GM12878 (cell line): ENCODE data around the gene LRRC3. TPM values are rescaled to one million over a fixed set of nuclear protein-coding genes. Genes with fewer than 3 reads are reported as not detected.

Experiments used
- ATAC-seq: fragments of 200-7000 bp; cut with Tn5 transposase; 3 replicates; pipeline ENCODE4 v1.9.1; 2020; ENCODE audit warnings: mild to moderate bottlenecking, moderate library complexity
- BruUV-seq: library from RNA; stranded (reverse); fragments of 400-500 nt; replicated peaks from 2 replicates; lab custom pipeline; 2021; lab: Mats Ljungman, UMichigan
- CTCF ChIA-PET: fragments of 300-600 bp; sonication (Branson Sonifier 250); formaldehyde crosslinking; extraction: SDS; loops from one replicate; lab custom pipeline; 2021; ENCODE audit warnings: inconsistent platforms; lab: Yijun Ruan, JAX
- POLR2A ChIA-PET: fragments of 350-600 bp; formaldehyde crosslinking; extraction: SDS; loops from one replicate; lab custom pipeline; 2021; ENCODE audit warnings: inconsistent platforms; lab: Charles Lee
- RAD21 ChIA-PET: fragments of 300-600 bp; sonication (Branson Sonifier 250); formaldehyde crosslinking; loops from one replicate; lab custom pipeline; 2023; ENCODE audit warnings: antibody characterized with exemption; ENCODE audit not compliant: unreplicated experiment; lab: Charles Lee
- SMC1A ChIA-PET: fragments of 300-600 bp; sonication (Branson Sonifier 250); formaldehyde crosslinking; loops from one replicate; lab custom pipeline; 2023; ENCODE audit not compliant: unreplicated experiment, uncharacterized antibody; lab: Charles Lee
- DNase-seq: peaks from one replicate; pipeline ENCODE4 v3.0.0-alpha.2; 2011; ENCODE audit warnings: low read depth, low spot score
- FAIRE-seq: peaks from 3 replicates; lab custom pipeline; 2011; peaks lifted over from hg19 to GRCh38; lab: Jason Lieb, UNC
- H2AFZ ChIP-seq: 2 replicates; pipeline ENCODE4 v1.6.0; 2011; ENCODE audit warnings: low read depth, low read length, control low read depth; ENCODE audit not compliant: control insufficient read depth
- H3K27ac ChIP-seq: 2 replicates; pipeline ENCODE4 v1.5.1; 2011; ENCODE audit warnings: control low read depth; ENCODE audit not compliant: control insufficient read depth, insufficient read depth
- H3K27me3 ChIP-seq, 2 experiments: replicated peaks in 1 of 2; 2 replicates each; pipeline versions ENCODE4 v1.6.0 to v1.6.1; 2011; ENCODE audit warnings: low read length in 1 of 2; ENCODE audit not compliant: control insufficient read depth in 2 of 2, insufficient read depth in 2 of 2
- H3K36me3 ChIP-seq, 2 experiments: 2 replicates each; pipeline ENCODE4 v1.5.1; 2011; ENCODE audit warnings: low read length in 1 of 2; ENCODE audit not compliant: control insufficient read depth in 2 of 2, insufficient read depth in 2 of 2
- H3K4me1 ChIP-seq: 2 replicates; pipeline ENCODE4 v1.6.1; 2011; ENCODE audit warnings: mild to moderate bottlenecking, low read length, moderate library complexity, mixed read lengths; ENCODE audit not compliant: control insufficient read depth, insufficient read depth
- H3K4me2 ChIP-seq: 2 replicates; pipeline ENCODE4 v1.6.0; 2011; ENCODE audit warnings: control low read depth; ENCODE audit not compliant: control insufficient read depth, insufficient read depth
- H3K4me3 ChIP-seq: fragments of 200-600 bp; sonication (generic); 2 replicates; pipeline ENCODE4 v1.5.1; 2016
- H3K79me2 ChIP-seq: 2 replicates; pipeline ENCODE4 v1.6.0; 2011; ENCODE audit warnings: low read length; ENCODE audit not compliant: control insufficient read depth, insufficient read depth
- H3K9ac ChIP-seq: 2 replicates; pipeline ENCODE4 v1.8.0; 2011; ENCODE audit warnings: low read length, control low read depth, mixed read lengths; ENCODE audit not compliant: control insufficient read depth, insufficient read depth
- H3K9me3 ChIP-seq: replicated peaks from 3 replicates; pipeline ENCODE4 v1.5.1; 2011; ENCODE audit warnings: mild to moderate bottlenecking, low read length; ENCODE audit not compliant: control insufficient read depth, insufficient read depth
- H4K20me1 ChIP-seq: 2 replicates; pipeline ENCODE4 v1.6.0; 2011; ENCODE audit not compliant: control insufficient read depth, insufficient read depth
- ATF2 ChIP-seq: IDR thresholded peaks from 2 replicates; pipeline ENCODE4 v1.6.1; 2012; ENCODE audit warnings: low read length, inconsistent platforms
- BCL11A ChIP-seq: IDR thresholded peaks from 2 replicates; pipeline ENCODE4 v1.6.1; 2011; ENCODE audit warnings: low read depth, low read length
- CBFB ChIP-seq: IDR thresholded peaks from 2 replicates; pipeline ENCODE4 v1.6.1; 2016; ENCODE audit warnings: antibody characterized with exemption, low read depth
- CREB1 ChIP-seq: IDR thresholded peaks from 2 replicates; pipeline ENCODE4 v1.6.1; 2012; ENCODE audit warnings: low read depth, mild to moderate bottlenecking, inconsistent platforms
- E2F4 ChIP-seq: IDR thresholded peaks from 2 replicates; pipeline ENCODE4 v1.6.1; 2012; ENCODE audit warnings: low read depth, low read length, improper control_type of control experiment
- HDAC6 ChIP-seq: fragments of 200-600 bp; sonication (generic); IDR thresholded peaks from one replicate; pipeline ENCODE4 v1.8.0; 2017; ENCODE audit warnings: antibody characterized with exemption; ENCODE audit not compliant: unreplicated experiment
- KAT2A ChIP-seq: conservative IDR thresholded peaks from 2 replicates; pipeline ENCODE4 v1.6.1; 2011; ENCODE audit warnings: low read depth, low read length; ENCODE audit not compliant: control insufficient read depth
- KLF5 ChIP-seq: fragments of 450-650 bp; IDR thresholded peaks from 2 replicates; pipeline ENCODE4 v1.6.1; 2014; ENCODE audit warnings: mild to moderate bottlenecking; ENCODE audit not compliant: partially characterized antibody
- MAX ChIP-seq: IDR thresholded peaks from 2 replicates; pipeline ENCODE4 v1.6.1; 2012; ENCODE audit warnings: low read depth, low read length, improper control_type of control experiment
- MTA3 ChIP-seq: IDR thresholded peaks from 2 replicates; pipeline ENCODE4 v1.6.1; 2012; ENCODE audit warnings: low read length, inconsistent platforms, borderline replicate concordance
- RUNX3 ChIP-seq: IDR thresholded peaks from 2 replicates; pipeline ENCODE4 v1.6.1; 2012; ENCODE audit warnings: low read length, inconsistent platforms
- SUZ12 ChIP-seq: fragments of 200-600 bp; sonication (generic); IDR thresholded peaks from one replicate; pipeline ENCODE4 v1.6.1; 2018; ENCODE audit warnings: antibody characterized with exemption, mild to moderate bottlenecking; ENCODE audit not compliant: unreplicated experiment
- ZBED1 ChIP-seq: IDR thresholded peaks from 2 replicates; pipeline ENCODE4 v1.6.1; 2016; ENCODE audit warnings: borderline replicate concordance
- ZNF384 ChIP-seq: IDR thresholded peaks from 2 replicates; pipeline ENCODE4 v1.6.1; 2012; ENCODE audit warnings: low read depth, mild to moderate bottlenecking, low read length, improper control_type of control experiment, borderline replicate concordance
- WGBS: methylation state at CpG from one replicate; pipeline ENCODE4 v1.1.6; 2016; ENCODE audit warnings: low lambda C conversion rate; ENCODE audit not compliant: insufficient replicate concordance, insufficient coverage; ENCODE audit errors: missing lambda C conversion rate; 5-methylcytosine and 5-hydroxymethylcytosine counted together
- in situ Hi-C: fragments of 300-500 bp; cut with MboI; formaldehyde crosslinking; loops from 9 replicates; pipeline ENCODE4 v1.14.3; 2018; ENCODE audit warnings: mixed read lengths
- intact Hi-C: fragments of 100-400 bp; cut with micrococcal nuclease; formaldehyde crosslinking; loops from one replicate; pipeline ENCODE4 v1.14.2; 2022; ENCODE audit not compliant: unreplicated experiment
- polyA plus RNA-seq, 11 experiments: library from polyadenylated mRNA; depleted of rRNA in 4 of 11; unstranded in 6 of 11; stranded (reverse) in 5 of 11; fragments of >200 nt; fragmentation: Nextera tagmentation in 4 of 11; fragmentation: Illumina TruSeq in 1 of 11; extraction: Ambion mirVana in 4 of 11; extraction: Trizol in 1 of 11; gene quantifications; 1 replicate in 1 of 11; 2 replicates in 10 of 11; pipeline versions ENCODE4 v1.2.1 to v1.2.3, GENCODE V29; 2011 to 2016; ENCODE audit warnings: inconsistent platforms in 2 of 11, missing spikeins in 2 of 11, low read depth in 1 of 11
- total RNA-seq, 4 experiments: library from RNA; depleted of rRNA in 3 of 4; stranded (reverse); fragments of >200 nt in 3 of 4; fragmentation: Illumina TruSeq in 1 of 4; extraction: Trizol in 1 of 4; gene quantifications; 2 replicates each; pipeline versions ENCODE4 v1.2.1 to v1.2.3, GENCODE V29; 2013 to 2021

LRRC3 gene
- total and polyA plus RNA-seq, 10 of the 15 experiments (the other 5 are each of a cell fraction or from before 2014, with no cell fraction given) = 0.02 to 0.31 (median 0.09) TPM; not detected in 1

- no peak for DNase-seq
- SMC1A ChIA-PET = no interaction called here
- Histone ChIP-seq H2AFZ (no peak overlapping the region), H3K36me3 (no peaks in the 10 kb centered on the region), H3K4me3 (no peak overlapping the region), H3K9me3 (no peaks in the 10 kb centered on the region), H4K20me1 (no peaks in the 10 kb centered on the region), H3K4me2 (no peak overlapping the region), H3K9ac (no peak overlapping the region), H3K27ac (no peak overlapping the region), H3K27me3 (no peaks in the 10 kb centered on the region; a peak in 2 of 4 replicates), H3K79me2 (no peaks in the 10 kb centered on the region), H3K4me1 (no peaks in the 10 kb centered on the region)
- in situ Hi-C loops = no loop called here
- CTCF ChIA-PET = no interaction called here
- FAIRE-seq = no peak
- no TSS peak for BruUV-seq
- no peak for ATAC-seq
- no peak for TF ChIP-seq ZBED1
- RAD21 ChIA-PET = no interaction called here
- intact Hi-C loops = no loop called here
- POLR2A ChIA-PET = no interaction called here
These were observed 16.0 kb downstream of the LRRC3 start for GRCh38 chr21:44471341-44471740.

- CTCF ChIA-PET = no interaction called here
- no peaks in the 10 kb centered on the region for H3K4me1 ChIP-seq
- RAD21 ChIA-PET = no interaction called here
- no peak overlapping the region for H3K9ac ChIP-seq
- H3K27me3 ChIP-seq = no peaks in the 10 kb centered on the region; a peak in 2 of 4 replicates
- DNase-seq = no peak
- WGBS = 27% methylated on average over 6 of the region's 6 CpGs
- POLR2A ChIA-PET = no interaction called here
- H2AFZ ChIP-seq = no peak overlapping the region
- no peaks in the 10 kb centered on the region for H4K20me1 ChIP-seq
- SMC1A ChIA-PET = no interaction called here
- in situ Hi-C loops (no loop called here), intact Hi-C loops (no loop called here)
- H3K27ac ChIP-seq = no peak overlapping the region
- no TSS peak for BruUV-seq
- H3K9me3 ChIP-seq = no peaks in the 10 kb centered on the region
- no peak for FAIRE-seq
- no peak overlapping the region for H3K4me2 ChIP-seq
- no peaks in the 10 kb centered on the region for H3K79me2 ChIP-seq
- H3K36me3 ChIP-seq = no peaks in the 10 kb centered on the region
- H3K4me3 ChIP-seq = no peak overlapping the region
- no peak for ATAC-seq
- TF ChIP-seq KAT2A (no peak), BCL11A (no peak), MAX (no peak), KLF5 (no peak), SUZ12 (no peak), CREB1 (no peak), E2F4 (no peak), CBFB (no peak), MTA3 (no peak), ATF2 (no peak), ZNF384 (no peak), RUNX3 (no peak), HDAC6 (no peak)
These were observed 16.7 kb downstream of the LRRC3 start for GRCh38 chr21:44471996-44472395.
